Measurements from ENCODE around the gene VTI1A. TPM values are rescaled to one million over a fixed set of nuclear protein-coding genes. Genes with fewer than 3 reads are reported as not detected.

VTI1A gene
- total RNA-seq, 2 experiments from 2014 or later, result 27.1 to 33.4 TPM

DNA sequence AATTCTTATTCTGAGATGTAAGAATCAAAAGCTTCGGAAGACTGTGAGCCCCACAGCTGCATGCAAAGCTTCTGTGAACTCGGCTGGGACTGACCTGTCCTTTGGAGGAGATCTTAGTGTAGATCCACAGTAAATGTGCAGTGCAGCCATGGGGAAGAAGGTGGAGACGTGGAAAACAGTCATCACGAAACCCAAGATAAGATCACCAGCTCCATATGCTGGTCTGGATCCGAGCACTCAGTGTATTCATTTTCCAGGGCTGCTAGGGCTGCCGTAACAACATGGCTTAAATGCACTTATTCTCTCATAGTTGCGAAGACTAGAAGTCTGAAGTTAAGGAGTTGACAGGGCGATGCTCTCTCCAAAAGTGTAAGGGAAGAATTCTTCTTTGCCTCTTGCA is 360.0 kb downstream of the VTI1A start:
- no peaks in the 10 kb centered on the region for H3K9me3 Mint-ChIP-seq (ENCODE audit: low read depth)
- ChIA-PET CTCF (no interaction called here), POLR2A (no interaction called here)
- H3K27ac Mint-ChIP-seq, result no peak overlapping the region
- H3K27me3 Mint-ChIP-seq, result no peaks in the 10 kb centered on the region
- no peak overlapping the region for H3K4me3 Mint-ChIP-seq
- intact Hi-C loops (cut with DNase I, micrococcal nuclease), result no loop called here
- ATAC-seq (no peak), DNase-seq (no peak)
- no peaks in the 10 kb centered on the region for H3K4me1 Mint-ChIP-seq
- H3K36me3 Mint-ChIP-seq (ENCODE audit: low read depth), result peaks cover 7% of the 10 kb centered on the region

DNA sequence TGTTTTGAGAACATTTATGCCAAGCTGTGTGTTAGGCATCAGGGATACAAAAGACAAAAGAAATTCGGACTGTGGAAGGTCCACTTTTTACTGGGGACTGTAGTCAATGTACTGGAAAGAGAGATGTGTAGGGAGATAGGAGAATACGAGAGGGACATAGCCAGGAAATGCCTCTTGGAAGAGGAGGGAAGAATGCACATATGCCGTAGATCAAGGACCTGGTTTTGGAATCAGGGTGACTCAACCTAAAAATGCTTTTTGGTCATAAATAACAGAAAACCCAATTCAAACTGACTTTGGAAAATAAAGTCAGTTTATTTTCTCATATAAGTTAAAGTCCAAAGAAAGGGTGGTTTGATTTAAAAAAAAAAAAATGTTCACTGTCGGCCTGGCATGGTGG is 362.7 kb downstream of the VTI1A start:
- DNase-seq (no peak), ATAC-seq (no peak)
- Mint-ChIP-seq H3K27ac (no peak overlapping the region), H3K36me3 (ENCODE audit: low read depth) (peaks cover 15% of the 10 kb centered on the region), H3K27me3 (no peaks in the 10 kb centered on the region), H3K4me3 (no peak overlapping the region), H3K9me3 (ENCODE audit: low read depth) (no peaks in the 10 kb centered on the region), H3K4me1 (peaks cover 9% of the 10 kb centered on the region)
- POLR2A ChIA-PET, result no interaction called here
- CTCF ChIA-PET, result no interaction called here
- intact Hi-C loops (cut with DNase I, micrococcal nuclease), result no loop called here

DNA sequence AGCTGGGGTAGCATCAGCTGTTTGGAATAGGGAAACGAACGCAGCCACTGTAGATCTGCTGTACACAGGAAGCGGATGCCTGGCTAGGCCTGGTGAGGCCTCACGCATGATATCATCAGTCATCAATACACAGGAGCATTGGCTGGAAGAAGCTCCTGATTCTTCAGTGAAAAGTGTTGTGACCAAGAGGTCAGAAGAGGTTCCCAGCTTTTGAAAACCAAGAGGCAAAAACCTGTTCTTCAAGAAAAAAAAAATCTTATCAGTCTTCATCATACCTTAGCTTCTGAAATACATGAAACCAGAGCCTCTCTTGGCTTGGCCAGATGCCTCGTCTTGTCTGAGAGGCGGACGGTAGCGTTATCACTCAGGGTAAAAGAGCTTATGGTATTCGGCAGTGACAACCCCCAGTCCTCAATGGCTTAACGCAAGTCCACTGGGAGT is 363.7 kb downstream of the VTI1A start:
- intact Hi-C loops (cut with DNase I, micrococcal nuclease), result no loop called here
- Mint-ChIP-seq H3K27ac (no peak overlapping the region), H3K4me1 (peaks cover 9% of the 10 kb centered on the region), H3K36me3 (ENCODE audit: low read depth) (peaks cover 22% of the 10 kb centered on the region), H3K27me3 (no peaks in the 10 kb centered on the region), H3K9me3 (ENCODE audit: low read depth) (no peaks in the 10 kb centered on the region), H3K4me3 (no peak overlapping the region)
- ChIA-PET POLR2A (no interaction called here), CTCF (interaction anchor here (0.7 to 0.8 kb wide), 2 partner anchors 21 to 88 kb away, joined by 3 read pairs; no protein-coding TSS in a partner anchor)
- DNase-seq (no peak), ATAC-seq (no peak)

DNA sequence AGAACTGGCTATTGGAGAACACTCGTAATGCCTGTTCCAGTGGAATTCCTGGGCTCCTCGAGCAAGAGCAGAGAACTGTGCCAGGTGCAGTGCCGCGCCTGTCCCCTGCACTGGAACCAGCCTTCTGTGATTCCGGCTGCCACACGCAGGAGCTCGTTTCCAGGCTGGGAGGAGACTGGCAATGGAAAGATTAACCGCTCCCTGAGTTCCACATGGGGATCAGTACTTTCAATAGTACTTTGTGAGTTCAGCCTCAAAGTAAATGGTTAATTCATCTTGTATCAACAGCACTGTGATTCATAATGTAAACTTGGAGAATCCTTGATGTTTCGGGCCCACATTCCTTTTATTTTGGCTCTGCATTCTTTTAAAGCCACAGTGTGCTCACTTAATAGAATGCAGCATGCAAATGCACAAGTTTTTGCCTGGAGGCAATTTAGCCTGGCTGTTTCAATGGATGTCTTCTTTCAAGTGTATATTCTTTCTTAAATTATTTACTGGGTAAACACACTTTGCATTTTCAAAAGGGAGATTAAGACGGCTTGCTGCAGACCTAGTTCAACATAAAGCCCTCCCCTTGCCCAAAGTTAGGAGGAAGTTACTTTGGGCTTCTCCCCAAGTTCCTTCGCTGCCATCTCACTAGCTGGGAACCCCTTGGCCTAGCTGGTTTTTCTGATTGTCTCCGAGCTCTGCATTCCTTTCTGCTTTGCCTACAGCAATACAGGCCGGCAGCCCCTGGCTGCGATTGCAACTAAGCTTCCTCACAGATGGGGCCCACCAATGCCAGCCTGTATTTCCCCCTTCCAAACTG is 364.9 kb downstream of the VTI1A start:
- ChIA-PET CTCF (interaction anchor here (0.7 kb wide), 1 partner anchor 118 kb away, joined by 3 read pairs; no protein-coding TSS in a partner anchor), POLR2A (no interaction called here)
- Mint-ChIP-seq H3K36me3 (ENCODE audit: low read depth) (peaks cover 26% of the 10 kb centered on the region), H3K4me1 (peaks cover 9% of the 10 kb centered on the region), H3K4me3 (no peak overlapping the region), H3K27me3 (no peaks in the 10 kb centered on the region), H3K9me3 (ENCODE audit: low read depth) (no peaks in the 10 kb centered on the region), H3K27ac (no peak overlapping the region)
- DNase-seq (no peak), ATAC-seq (no peak)
- intact Hi-C loops (cut with DNase I, micrococcal nuclease), result no loop called here

DNA sequence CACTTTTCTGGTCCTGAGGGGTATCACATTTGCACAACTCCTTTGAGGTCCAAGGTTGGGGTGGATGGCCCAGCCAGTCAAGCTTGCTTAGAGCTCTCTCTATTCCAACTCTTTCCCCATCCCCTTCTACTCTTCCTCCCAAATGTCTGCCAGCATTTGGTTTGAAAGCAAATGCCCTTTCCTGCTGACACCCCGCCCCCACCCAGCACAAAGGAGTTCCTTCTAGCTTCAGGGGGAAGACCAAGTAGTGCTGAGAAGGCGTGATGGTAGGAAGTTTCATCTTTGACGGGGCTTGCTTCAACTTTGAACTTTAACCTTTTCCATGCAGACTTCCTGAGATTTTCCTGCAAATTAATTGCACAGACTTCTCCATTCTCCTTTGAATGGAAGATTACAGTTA is 365.6 kb downstream of the VTI1A start:
- peaks cover 9% of the 10 kb centered on the region for H3K4me1 Mint-ChIP-seq
- intact Hi-C loops (cut with DNase I, micrococcal nuclease), result no loop called here
- ATAC-seq (no peak), DNase-seq (no peak)
- H3K9me3 Mint-ChIP-seq (ENCODE audit: low read depth), result no peaks in the 10 kb centered on the region
- peaks cover 25% of the 10 kb centered on the region for H3K36me3 Mint-ChIP-seq (ENCODE audit: low read depth)
- POLR2A ChIA-PET, result no interaction called here
- no peaks in the 10 kb centered on the region for H3K27me3 Mint-ChIP-seq
- CTCF ChIA-PET, result interaction anchor here (0.7 to 0.9 kb wide), 2 partner anchors 22 to 118 kb away, joined by 3 read pairs; no protein-coding TSS in a partner anchor
- no peak overlapping the region for H3K27ac Mint-ChIP-seq
- H3K4me3 Mint-ChIP-seq, result no peak overlapping the region

DNA sequence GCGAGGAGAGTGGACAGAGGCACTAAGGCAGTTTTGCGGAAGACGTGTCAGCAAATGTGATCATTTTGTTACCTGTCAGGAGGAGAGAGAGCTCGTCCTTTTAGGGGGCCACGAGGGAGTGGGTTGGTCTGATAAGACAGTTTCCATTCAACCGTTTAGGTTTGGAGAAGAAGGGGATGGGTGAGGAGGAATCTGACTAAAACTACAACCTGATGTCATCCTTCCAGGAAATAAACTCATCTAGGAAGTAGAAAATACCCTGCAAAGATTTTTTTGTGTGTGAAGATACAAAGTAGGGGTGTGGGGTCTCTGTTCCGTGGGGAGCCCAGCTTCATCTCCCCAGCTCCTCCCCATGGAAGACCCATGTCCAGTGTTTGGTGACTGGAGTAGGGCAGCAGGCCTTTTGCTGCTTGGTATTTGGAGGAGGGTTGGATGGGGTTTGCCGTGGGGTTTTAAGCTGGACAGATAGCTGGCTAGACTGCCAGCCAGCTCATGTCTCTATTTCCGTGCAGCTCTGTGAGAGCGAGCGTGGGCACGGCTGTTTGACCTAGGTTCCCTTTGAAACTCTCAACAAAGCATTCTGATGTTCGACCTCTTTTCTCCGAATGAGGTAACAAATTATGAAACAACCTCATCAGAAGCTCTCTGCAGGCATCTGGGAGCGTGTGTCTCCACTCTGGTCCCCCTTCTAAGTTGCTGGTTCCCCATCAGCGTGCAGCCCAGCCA is 367.0 kb downstream of the VTI1A start:
- CTCF ChIA-PET, result interaction anchor here (0.5 to 0.6 kb wide), 2 partner anchors 312 to 573 kb away, joined by 3 to 4 read pairs; no protein-coding TSS in a partner anchor

DNA sequence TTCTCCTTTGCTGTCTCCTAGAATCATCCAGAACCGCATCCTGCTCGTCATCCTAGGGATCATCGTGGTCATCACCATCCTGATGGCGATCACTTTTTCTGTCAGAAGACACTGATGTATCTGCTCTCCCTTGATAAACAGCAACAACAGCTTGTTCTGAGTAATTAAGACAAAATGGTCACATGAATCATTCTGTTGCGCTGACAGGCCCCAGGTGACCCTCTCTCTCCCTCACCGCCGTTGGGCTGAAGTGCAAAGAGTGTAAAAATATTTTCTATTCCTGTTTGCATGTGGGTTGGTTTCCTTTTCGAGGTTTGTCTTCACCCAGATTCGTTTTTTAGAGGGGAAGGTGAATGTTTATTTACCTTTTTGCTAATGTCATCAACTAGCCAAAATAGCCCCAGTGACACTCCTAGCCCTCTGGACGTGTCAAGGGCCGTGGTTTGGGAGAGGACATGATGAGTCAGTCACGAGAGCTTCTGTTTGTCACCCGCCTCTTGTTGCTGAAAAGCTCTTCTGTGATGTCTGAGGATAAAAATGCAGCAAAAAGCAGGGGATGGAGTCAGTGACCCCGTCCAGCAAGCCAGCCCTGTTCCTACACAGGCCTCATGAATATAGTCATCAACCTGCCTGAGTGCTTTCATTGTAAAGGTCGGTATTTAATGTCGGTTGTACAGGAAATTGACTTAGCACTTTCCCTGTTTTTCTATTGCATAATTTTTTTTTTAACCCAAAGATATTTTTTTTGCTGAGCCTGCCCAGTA is 368.4 kb downstream of the VTI1A start:
- Mint-ChIP-seq H3K4me1 (peaks cover 9% of the 10 kb centered on the region), H3K27ac (no peak overlapping the region), H3K9me3 (ENCODE audit: low read depth) (no peaks in the 10 kb centered on the region), H3K27me3 (no peaks in the 10 kb centered on the region), H3K4me3 (no peak overlapping the region), H3K36me3 (ENCODE audit: low read depth) (peaks cover 21% of the 10 kb centered on the region)
- DNase-seq (no peak), ATAC-seq (no peak)
- ChIA-PET POLR2A (interaction anchor here (0.6 kb wide), 1 partner anchor 22 kb away, joined by 3 read pairs; no protein-coding TSS in a partner anchor), CTCF (no interaction called here)
- intact Hi-C loops (cut with DNase I, micrococcal nuclease), result no loop called here

More for the DNA sequence above, 367.0 kb downstream of the VTI1A start:
- Mint-ChIP-seq H3K4me1 (peaks cover 9% of the 10 kb centered on the region), H3K4me3 (no peak overlapping the region), H3K27me3 (no peaks in the 10 kb centered on the region), H3K27ac (peak overlapping the region; percentile 11), H3K9me3 (ENCODE audit: low read depth) (no peaks in the 10 kb centered on the region), H3K36me3 (ENCODE audit: low read depth) (peaks cover 27% of the 10 kb centered on the region)
- intact Hi-C loops (cut with DNase I, micrococcal nuclease), result no loop called here
- DNase-seq (no peak), ATAC-seq (no peak)
- POLR2A ChIA-PET, result no interaction called here

DNA sequence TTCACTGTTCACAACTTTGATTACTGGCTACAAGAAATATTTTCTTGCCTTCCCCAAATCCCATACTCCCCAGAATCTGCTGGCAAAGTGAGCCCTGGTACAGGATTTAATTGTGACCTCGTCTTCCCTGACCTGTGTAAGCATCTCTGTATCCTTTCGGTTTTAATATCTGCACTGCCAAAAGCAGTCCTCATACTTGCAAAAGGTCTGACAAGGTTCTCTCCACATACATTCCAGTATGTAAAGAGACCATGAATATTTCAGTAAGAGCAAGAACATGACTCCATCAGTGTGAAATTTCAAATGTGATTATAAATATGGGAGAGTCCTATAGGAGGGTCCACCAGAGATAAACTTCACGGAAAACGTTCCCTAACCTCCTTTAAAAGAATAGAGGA is 369.0 kb downstream of the VTI1A start:
- no peak for DNase-seq
- Mint-ChIP-seq H3K4me3 (no peak overlapping the region), H3K27me3 (no peaks in the 10 kb centered on the region), H3K4me1 (peaks cover 9% of the 10 kb centered on the region), H3K27ac (no peak overlapping the region), H3K36me3 (ENCODE audit: low read depth) (peaks cover 21% of the 10 kb centered on the region), H3K9me3 (ENCODE audit: low read depth) (no peaks in the 10 kb centered on the region)
- ChIA-PET CTCF (no interaction called here), POLR2A (no interaction called here)
- no peak for ATAC-seq
- intact Hi-C loops (cut with DNase I, micrococcal nuclease), result no loop called here

DNA sequence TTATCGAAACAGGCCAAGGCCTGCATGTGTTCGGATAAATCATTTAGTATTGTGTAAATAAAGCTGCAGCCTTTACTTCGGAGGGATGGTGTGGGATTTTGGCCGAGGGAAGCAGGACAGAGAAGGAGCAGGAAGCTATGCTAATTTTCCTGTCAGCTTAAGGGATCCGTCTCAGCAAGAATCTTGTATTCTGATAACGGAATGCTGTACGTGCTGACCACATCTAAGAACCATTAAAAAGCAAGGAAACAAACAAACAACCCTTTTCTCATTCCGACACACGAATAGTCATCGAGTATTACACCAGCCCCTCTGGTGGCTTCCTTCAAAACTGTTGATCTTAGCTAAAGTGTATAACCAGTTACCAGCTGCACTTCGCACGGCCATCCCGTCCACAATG is 369.9 kb downstream of the VTI1A start:
- intact Hi-C loops (cut with DNase I, micrococcal nuclease), result no loop called here
- Mint-ChIP-seq H3K9me3 (ENCODE audit: low read depth) (no peaks in the 10 kb centered on the region), H3K27ac (no peak overlapping the region), H3K36me3 (ENCODE audit: low read depth) (peaks cover 21% of the 10 kb centered on the region), H3K4me3 (no peak overlapping the region), H3K27me3 (no peaks in the 10 kb centered on the region), H3K4me1 (peaks cover 9% of the 10 kb centered on the region)
- CTCF ChIA-PET, result interaction anchor here (0.5 kb wide), 1 partner anchor 8 kb away, joined by 3 read pairs; no protein-coding TSS in a partner anchor
- POLR2A ChIA-PET, result no interaction called here
- DNase-seq (no peak), ATAC-seq (no peak)

DNA sequence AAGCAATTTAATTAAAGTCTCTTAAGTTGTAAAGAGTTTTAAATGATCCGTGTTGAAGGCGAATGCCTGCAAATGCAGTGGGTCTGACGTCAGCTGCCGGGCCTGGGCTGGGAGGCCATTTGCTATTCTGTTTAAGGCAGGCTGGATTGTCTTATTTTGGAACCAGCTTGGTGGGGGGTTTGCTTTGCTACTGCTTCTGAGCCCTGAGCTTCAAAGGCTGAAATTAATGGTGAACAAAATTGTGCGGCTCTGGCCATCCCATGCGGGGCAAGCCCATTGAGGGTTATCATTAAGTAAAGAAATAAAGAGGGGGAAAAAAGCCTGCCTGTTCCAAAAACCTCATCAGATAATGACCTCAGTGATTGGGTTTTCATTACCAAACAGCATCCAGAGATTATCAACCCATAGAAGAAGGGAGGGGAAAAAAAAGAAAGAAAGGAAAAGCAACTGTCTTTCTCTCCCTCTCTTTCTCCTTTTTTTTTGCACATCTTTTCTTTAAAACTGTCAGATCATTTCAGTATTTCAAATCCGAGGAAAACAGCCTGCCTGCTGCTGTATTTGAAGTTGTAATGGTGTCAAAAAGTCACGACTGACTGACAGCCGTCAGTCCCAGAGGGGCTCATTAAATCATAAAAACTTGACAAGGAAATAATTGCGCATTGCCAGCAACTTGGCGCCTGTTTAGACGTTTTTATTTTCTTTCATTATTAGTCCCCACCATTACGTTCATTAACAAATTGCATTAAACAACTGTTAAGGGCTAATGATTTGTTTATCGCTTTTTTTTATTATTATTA is 371.2 kb downstream of the VTI1A start:
- intact Hi-C loops (cut with DNase I, micrococcal nuclease), result no loop called here
- CTCF ChIA-PET, result no interaction called here
- ATAC-seq (no peak), DNase-seq (no peak)
- POLR2A ChIA-PET, result no interaction called here
- Mint-ChIP-seq H3K36me3 (ENCODE audit: low read depth) (peaks cover 24% of the 10 kb centered on the region), H3K27ac (no peak overlapping the region), H3K4me1 (peaks cover 9% of the 10 kb centered on the region), H3K27me3 (no peaks in the 10 kb centered on the region), H3K4me3 (no peak overlapping the region), H3K9me3 (ENCODE audit: low read depth) (no peaks in the 10 kb centered on the region)

DNA sequence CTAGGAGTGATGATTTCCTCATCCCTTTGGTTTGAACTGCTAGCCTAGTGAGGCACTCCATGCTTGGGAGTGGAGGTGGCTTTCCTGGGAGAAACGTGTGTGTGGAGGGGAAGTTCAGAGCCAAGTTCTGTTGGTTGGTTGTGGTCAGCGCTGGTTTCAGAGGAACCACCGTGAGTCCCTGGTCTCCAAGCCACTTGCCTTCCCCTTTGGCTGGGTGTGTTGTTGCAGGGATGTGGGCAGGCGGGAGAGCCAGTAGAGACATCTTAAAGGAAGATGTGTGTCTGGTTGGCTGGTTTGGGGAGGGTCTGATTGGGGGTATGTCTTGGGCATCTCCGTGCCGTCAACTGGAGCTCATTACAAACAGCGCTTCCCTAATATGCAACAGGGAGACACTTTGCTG is 372.2 kb downstream of the VTI1A start:
- DNase-seq (no peak), ATAC-seq (no peak)
- no peaks in the 10 kb centered on the region for H3K27me3 Mint-ChIP-seq
- H3K9me3 Mint-ChIP-seq (ENCODE audit: low read depth), result no peaks in the 10 kb centered on the region
- H3K36me3 Mint-ChIP-seq (ENCODE audit: low read depth), result peaks cover 19% of the 10 kb centered on the region
- H3K4me1 Mint-ChIP-seq, result no peaks in the 10 kb centered on the region
- POLR2A ChIA-PET, result no interaction called here
- no peak overlapping the region for H3K27ac Mint-ChIP-seq
- no peak overlapping the region for H3K4me3 Mint-ChIP-seq
- CTCF ChIA-PET, result no interaction called here
- intact Hi-C loops (cut with DNase I, micrococcal nuclease), result no loop called here
